Measurements from ENCODE around the gene TIMM21.

TIMM21 gene

GRCh38 chr18:74147779-74148542, at the start of gene TIMM21, which contains the start of gene FBXO15:
Gene TIMM21 (plus strand): TSS chr18:74148523. CDS start chr18:74148809, 286 bp downstream.
Gene FBXO15 (minus strand): TSS chr18:74147834. CDS start chr18:74147785, 49 bp downstream.
- peak; percentile 93 for DNase-seq (ENCODE audit: low read depth)

GRCh38 chr18:74108460-74108859, 39.9 kb upstream of the TIMM21 start:
- no peak for DNase-seq (ENCODE audit: low read depth)

GRCh38 chr18:74110149-74110548, 38.2 kb upstream of the TIMM21 start:
- DNase-seq (ENCODE audit: low read depth), result no peak

GRCh38 chr18:74110976-74111375, 37.3 kb upstream of the TIMM21 start:
- no peak for DNase-seq (ENCODE audit: low read depth)

- no peak for DNase-seq (ENCODE audit: low read depth)
Measured at GRCh38 chr18:74113711-74114110, 34.6 kb upstream of the TIMM21 start.

GRCh38 chr18:74114116-74114515, 34.2 kb upstream of the TIMM21 start:
- no peak for DNase-seq (ENCODE audit: low read depth)

- DNase-seq (ENCODE audit: low read depth), result no peak
Measured at GRCh38 chr18:74115046-74115445, 33.3 kb upstream of the TIMM21 start.

GRCh38 chr18:74116633-74117554, 31.4 kb upstream of the TIMM21 start:
- DNase-seq (ENCODE audit: low read depth), result no peak

- no peak for DNase-seq (ENCODE audit: low read depth)
Measured at GRCh38 chr18:74123200-74123599, 25.1 kb upstream of the TIMM21 start.

- DNase-seq (ENCODE audit: low read depth), result no peak
Measured at GRCh38 chr18:74124642-74125041, 23.7 kb upstream of the TIMM21 start.

GRCh38 chr18:74126684-74127655, 21.4 kb upstream of the TIMM21 start:
- no peak for DNase-seq (ENCODE audit: low read depth)

- DNase-seq (ENCODE audit: low read depth), result no peak
Measured at GRCh38 chr18:74128159-74128558, 20.2 kb upstream of the TIMM21 start.

GRCh38 chr18:74131124-74131523, 17.2 kb upstream of the TIMM21 start:
- DNase-seq (ENCODE audit: low read depth), result no peak

GRCh38 chr18:74132201-74132600, 16.1 kb upstream of the TIMM21 start:
- DNase-seq (ENCODE audit: low read depth), result no peak

- no peak for DNase-seq (ENCODE audit: low read depth)
Measured at GRCh38 chr18:74137920-74138538, 10.3 kb upstream of the TIMM21 start.

- no peak for DNase-seq (ENCODE audit: low read depth)
Measured at GRCh38 chr18:74139411-74139810, 8.9 kb upstream of the TIMM21 start.

- no peak for DNase-seq (ENCODE audit: low read depth)
Measured at GRCh38 chr18:74139888-74140287, 8.4 kb upstream of the TIMM21 start.

GRCh38 chr18:74140582-74140981, 7.7 kb upstream of the TIMM21 start:
- DNase-seq (ENCODE audit: low read depth), result no peak

- no peak for DNase-seq (ENCODE audit: low read depth)
Measured at GRCh38 chr18:74141667-74142066, 6.7 kb upstream of the TIMM21 start.

GRCh38 chr18:74142252-74142651, 6.1 kb upstream of the TIMM21 start:
- DNase-seq (ENCODE audit: low read depth), result no peak

- no peak for DNase-seq (ENCODE audit: low read depth)
Measured at GRCh38 chr18:74146756-74147155, 1.6 kb upstream of the TIMM21 start.

- DNase-seq (ENCODE audit: low read depth), result no peak
Measured at GRCh38 chr18:74147491-74147778, 888 bp upstream of the TIMM21 start.

Data from activated gamma-delta T cell treated with anti-CD3 and anti-CD28 coated beads, Interleukin-2, amount 50 U/mL, for 16 hours (primary cell).